ENCODE results near the gene IL34. TPM values are rescaled to one million over a fixed set of nuclear protein-coding genes. Genes with fewer than 3 reads are reported as not detected.

Gene IL34
- total and polyA plus RNA-seq, 2 of the 8 experiments (the other 6 are each of a cell fraction or from before 2014, with no cell fraction given), result 4.6 to 5.6 TPM

GRCh38 chr16:70701998-70702397 lies 55.6 kb downstream of the IL34 start:
- H4K8ac ChIP-seq (ENCODE audit: extremely low read depth, insufficient read depth, low read length), result peak overlapping the region; percentile 1; the same call in 1 of the 2 replicates
- 0 out of 2 replicates have a peak overlapping the region, but pooled peaks have one; percentile 81 for H2BK15ac ChIP-seq (ENCODE audit: low read length)
- H3K18ac ChIP-seq (ENCODE audit: extremely low read depth, low read length), result no peak overlapping the region
- H3K9ac ChIP-seq (replicated peaks in 1 of 4; ENCODE audit: extremely low read depth in 1 of 4, low read depth in 3 of 4, low read length in 3 of 4), result no peak overlapping the region
- no peak overlapping the region for H2BK20ac ChIP-seq (ENCODE audit: low read length)
- no peaks in the 10 kb centered on the region for H3K27me3 ChIP-seq (replicated peaks in 1 of 4; ENCODE audit: control insufficient read depth in 3 of 4, extremely low read depth in 1 of 4, insufficient read depth in 3 of 4, low read length in 3 of 4)
- H3K79me1 ChIP-seq (ENCODE audit: low read depth, low read length), result peaks cover 2% of the 10 kb centered on the region; the same call in 1 of the 2 replicates
- no peak overlapping the region for H3K27ac ChIP-seq (ENCODE audit: low read depth, low read length)
- WGBS, 2 experiments (ENCODE audit: extremely low coverage in 1 of 2, insufficient coverage in 1 of 2, insufficient read length in 1 of 2, insufficient replicate concordance in 2 of 2, low coverage in 1 of 2, low lambda C conversion rate in 2 of 2, missing lambda C conversion rate in 1 of 2), result 91% methylated on average over 8 of the region's 8 CpGs; no CpG with 5 or more reads in 1 of the 2 experiments
- H2AFZ ChIP-seq (ENCODE audit: low read length), result no peak overlapping the region
- H2BK120ac ChIP-seq (replicated peaks; ENCODE audit: low read depth, low read length), result no peak overlapping the region
- H4K91ac ChIP-seq (replicated peaks; ENCODE audit: insufficient read length, low read length), result no peak overlapping the region
- peaks cover 0 to 6% of the 10 kb centered on the region in 2 experiments for H4K20me1 ChIP-seq (replicated peaks in 1 of 2; ENCODE audit: control insufficient read depth in 1 of 2, insufficient read depth in 2 of 2, low read length in 2 of 2)
- no peak overlapping the region for H3K14ac ChIP-seq (ENCODE audit: insufficient read length)
- H3K79me2 ChIP-seq (ENCODE audit: control insufficient read depth in 1 of 2, insufficient read depth in 2 of 2, low read length in 2 of 2), result no peaks in the 10 kb centered on the region
- no peak overlapping the region for H2AK5ac ChIP-seq (ENCODE audit: low read depth, low read length)
- no peak overlapping the region for H3K4me3 ChIP-seq (ENCODE audit: extremely low read depth in 1 of 4, insufficient read depth in 2 of 4, low read depth in 3 of 4, low read length in 4 of 4)
- H3K4me2 ChIP-seq (ENCODE audit: insufficient read depth in 1 of 2, low read depth in 2 of 2, low read length in 2 of 2), result no peak overlapping the region
- DNase-seq (ENCODE audit: low read depth in 1 of 2, low spot score in 2 of 2), result no peak
- H3K23ac ChIP-seq (ENCODE audit: insufficient read length), result no peak overlapping the region
- H3K23me2 ChIP-seq (ENCODE audit: low read depth, low read length), result no peaks in the 10 kb centered on the region
- H2BK5ac ChIP-seq (ENCODE audit: low read depth, low read length), result 0 out of 2 replicates have a peak overlapping the region, but pooled peaks have one; percentile 44
- no peaks in the 10 kb centered on the region for H3K9me3 ChIP-seq (ENCODE audit: insufficient read depth in 2 of 2, low read depth in 1 of 2, low read length in 1 of 2)
- POLR2A ChIA-PET (ENCODE audit: partially characterized antibody), result no interaction called here
- FAIRE-seq, result no peak
- H2BK12ac ChIP-seq (ENCODE audit: low read depth, low read length), result 0 out of 2 replicates have a peak overlapping the region, but pooled peaks have one; percentile 9
- H3K56ac ChIP-seq (replicated peaks; ENCODE audit: insufficient read length, low read depth, low read length), result no peak overlapping the region
- no peaks in the 10 kb centered on the region; a peak in 1 of 8 replicates for H3K36me3 ChIP-seq (ENCODE audit: control insufficient read depth in 2 of 4, insufficient read depth in 4 of 4, low read length in 3 of 4)
- peak overlapping the region; percentile 10 for H4K5ac ChIP-seq (ENCODE audit: insufficient read length, low read depth, low read length)
- CTCF ChIA-PET (ENCODE audit: partially characterized antibody), result interaction anchor here (1.3 to 1.9 kb wide), 9 partner anchors 8 to 69 kb away, joined by 4 to 15 read pairs (median 6); no protein-coding TSS in a partner anchor
- H3K4me1 ChIP-seq (replicated peaks in 1 of 4; ENCODE audit: control insufficient read depth in 3 of 4, insufficient read depth in 4 of 4, low read length in 3 of 4), result peaks cover 0 to 12% (median 7%) of the 10 kb centered on the region in 4 experiments; a peak in 4 of 7 replicates
- peak overlapping the region; percentile 79 for H3K4ac ChIP-seq (replicated peaks; ENCODE audit: insufficient read length, low read depth, low read length)
- no peak for TF ChIP-seq JUN (IDR thresholded peaks at IDR 0.05; ENCODE audit: low read depth, low read length)
- no peak for TF ChIP-seq KDM5A (IDR thresholded peaks at IDR 0.05; ENCODE audit: low read length)
- no peak for TF ChIP-seq EGR1 (IDR thresholded peaks at IDR 0.05; ENCODE audit: borderline replicate concordance, low read depth, low read length)
- no peak for TF ChIP-seq SIX5 (IDR thresholded peaks at IDR 0.05; ENCODE audit: low read depth, low read length)
- TF ChIP-seq KDM1A (IDR thresholded peaks at IDR 0.05; ENCODE audit: borderline replicate concordance, low read length), result no peak
- TF ChIP-seq MAFK (IDR thresholded peaks at IDR 0.05; ENCODE audit: low read depth, low read length), result no peak
- TF ChIP-seq ASH2L (IDR thresholded peaks at IDR 0.05; ENCODE audit: low read length), result no peak
- no peak for TF ChIP-seq ZNF274 (IDR thresholded peaks at IDR 0.05; ENCODE audit: borderline replicate concordance, extremely low read depth, low read length)
- TF ChIP-seq EZH2 (IDR thresholded peaks at IDR 0.05; ENCODE audit: low read depth, low read length, severe bottlenecking), result no peak

Measured in H1 (cell line).